Jurkat, Clone E6-1 (cell line): ENCODE measurements around the gene MMP24.

ENCODE experiments used
- DNase-seq: peaks from one replicate; pipeline ENCODE4 v3.0.0-alpha.2; 2011; ENCODE audit warnings: low read depth, low spot score
- H3K4me3 ChIP-seq: 2 replicates; pipeline ENCODE4 v1.5.1; 2011; ENCODE audit warnings: mild to moderate bottlenecking, low read length, control low read depth, moderate library complexity

Gene MMP24

GRCh38 chr20:35287509-35288324, 61.2 kb downstream of the MMP24 start:
- DNase-seq, result no peak
- no peak overlapping the region for H3K4me3 ChIP-seq

DNA sequence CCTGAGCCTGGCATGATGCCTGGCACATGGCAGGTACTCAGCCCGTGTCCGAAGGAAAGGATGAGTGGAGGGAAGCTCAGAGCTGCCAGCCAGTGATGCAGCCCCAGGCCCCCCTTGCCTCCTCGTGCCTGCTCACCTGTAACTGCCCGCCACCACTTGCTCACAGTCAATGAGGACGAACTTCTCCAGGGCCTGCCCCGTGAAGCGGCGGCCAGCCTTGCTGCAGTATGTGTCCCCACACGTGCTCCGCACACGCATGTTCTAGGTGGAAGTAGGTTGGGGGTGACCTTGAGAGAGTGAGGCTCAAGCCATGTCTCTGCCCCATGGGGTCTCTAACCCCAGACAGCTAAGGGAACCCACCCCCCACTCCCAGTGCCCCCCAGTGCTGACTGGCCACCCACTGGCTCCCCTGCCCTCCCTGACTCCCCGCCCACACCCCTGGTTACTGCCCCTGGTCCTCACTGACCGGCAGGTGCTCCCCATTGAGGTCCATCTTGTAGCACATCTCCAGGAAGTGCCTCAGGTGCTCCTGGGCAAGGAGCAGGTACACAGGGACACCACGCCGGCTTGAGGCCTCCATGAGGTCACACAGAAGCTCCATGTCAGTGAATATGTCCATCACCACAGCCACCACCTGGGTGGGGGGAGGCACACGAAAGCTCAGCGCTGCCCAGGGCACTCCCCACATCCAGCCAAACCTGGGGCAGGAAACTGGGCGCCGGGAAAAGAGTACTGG, 62.0 kb downstream of the MMP24 start:
- DNase-seq, result no peak
- no peak overlapping the region for H3K4me3 ChIP-seq

DNA sequence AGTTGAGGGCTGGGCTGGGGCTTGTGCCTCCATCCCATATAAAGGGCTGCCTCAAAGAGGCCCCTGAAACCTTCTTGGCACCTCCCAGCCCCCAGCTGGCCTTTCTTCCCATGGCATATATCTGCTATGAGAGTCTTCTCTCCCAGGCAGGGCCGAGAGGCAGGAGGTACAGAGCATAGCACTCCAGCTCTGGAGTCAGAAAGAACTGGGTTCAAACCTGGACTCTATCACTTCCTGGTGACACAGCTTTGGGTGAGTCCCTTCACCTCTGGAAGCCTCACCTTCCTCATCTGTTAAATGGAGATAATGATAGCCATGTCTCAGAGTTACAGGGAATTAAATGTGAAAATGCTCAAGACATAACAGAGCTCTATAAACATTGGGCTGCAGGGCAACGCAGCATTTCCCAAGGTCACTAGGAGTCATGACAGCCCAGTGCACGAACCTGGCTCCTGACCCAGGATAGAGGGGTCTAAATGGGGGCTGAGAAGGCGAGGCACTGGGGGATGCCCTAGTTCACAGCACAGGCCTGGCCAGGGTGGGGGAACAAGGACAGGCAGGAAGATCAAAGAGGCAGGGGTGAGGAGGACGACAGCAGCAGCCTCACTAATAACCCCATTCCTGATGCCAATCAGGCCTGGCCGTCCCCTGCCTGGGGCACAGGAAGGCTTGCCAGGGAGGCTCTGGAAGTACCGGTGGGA, 63.8 kb downstream of the MMP24 start:
- no peak for DNase-seq
- H3K4me3 ChIP-seq, result no peak overlapping the region

GRCh38 chr20:35290887-35291417, 64.5 kb downstream of the MMP24 start:
- no peak for DNase-seq
- no peak overlapping the region for H3K4me3 ChIP-seq

DNA sequence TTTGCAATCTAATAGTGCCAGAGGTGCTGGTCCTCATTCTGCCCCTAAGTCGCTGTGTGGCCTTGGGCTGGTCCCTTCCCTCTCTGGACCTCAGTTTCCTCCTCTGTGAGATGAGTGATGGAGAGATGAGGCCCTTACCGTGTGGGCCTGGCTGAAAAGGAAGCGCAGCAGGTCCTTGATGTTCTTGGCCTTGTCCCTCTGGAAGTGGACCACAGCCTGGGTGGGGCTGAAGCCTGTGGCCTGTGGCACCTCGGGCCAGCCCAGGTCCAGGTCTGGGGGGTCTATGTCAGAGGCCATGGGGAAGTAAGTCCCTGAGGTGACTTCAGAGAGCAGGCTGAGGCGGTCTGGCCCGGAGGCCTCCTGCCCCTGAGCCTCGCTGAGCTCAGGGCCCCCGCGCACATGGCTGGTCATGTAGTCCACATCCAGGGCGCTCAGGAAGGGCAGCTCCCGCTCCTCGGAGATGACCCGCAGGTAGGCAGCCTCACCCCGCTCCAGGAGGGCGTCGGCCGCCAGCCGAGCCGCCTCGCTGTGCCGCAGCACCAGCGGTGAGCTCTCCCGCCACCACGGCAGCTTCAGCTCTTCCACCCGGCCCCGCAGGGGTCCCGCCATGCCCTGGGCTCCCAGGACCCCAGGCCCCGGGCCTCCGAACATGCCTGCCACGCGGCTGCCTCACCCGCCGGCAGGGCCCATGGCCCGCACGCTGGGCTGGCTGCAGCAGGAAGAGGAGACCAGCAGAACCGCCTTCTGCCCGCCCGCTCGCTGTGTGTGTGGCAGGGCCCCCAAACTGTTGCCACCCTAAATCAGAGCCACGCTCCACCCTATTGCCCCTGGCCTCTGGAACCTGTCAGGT, 65.4 kb downstream of the MMP24 start, which contains the start of gene FAM83C:
TSS of gene FAM83C (minus strand) at position 772 of the 850 bp plus-strand sequence. CDS start at position 651, 121 bp downstream.
- DNase-seq, result no peak
- H3K4me3 ChIP-seq, result no peak within 1 kb of the TSS

DNA sequence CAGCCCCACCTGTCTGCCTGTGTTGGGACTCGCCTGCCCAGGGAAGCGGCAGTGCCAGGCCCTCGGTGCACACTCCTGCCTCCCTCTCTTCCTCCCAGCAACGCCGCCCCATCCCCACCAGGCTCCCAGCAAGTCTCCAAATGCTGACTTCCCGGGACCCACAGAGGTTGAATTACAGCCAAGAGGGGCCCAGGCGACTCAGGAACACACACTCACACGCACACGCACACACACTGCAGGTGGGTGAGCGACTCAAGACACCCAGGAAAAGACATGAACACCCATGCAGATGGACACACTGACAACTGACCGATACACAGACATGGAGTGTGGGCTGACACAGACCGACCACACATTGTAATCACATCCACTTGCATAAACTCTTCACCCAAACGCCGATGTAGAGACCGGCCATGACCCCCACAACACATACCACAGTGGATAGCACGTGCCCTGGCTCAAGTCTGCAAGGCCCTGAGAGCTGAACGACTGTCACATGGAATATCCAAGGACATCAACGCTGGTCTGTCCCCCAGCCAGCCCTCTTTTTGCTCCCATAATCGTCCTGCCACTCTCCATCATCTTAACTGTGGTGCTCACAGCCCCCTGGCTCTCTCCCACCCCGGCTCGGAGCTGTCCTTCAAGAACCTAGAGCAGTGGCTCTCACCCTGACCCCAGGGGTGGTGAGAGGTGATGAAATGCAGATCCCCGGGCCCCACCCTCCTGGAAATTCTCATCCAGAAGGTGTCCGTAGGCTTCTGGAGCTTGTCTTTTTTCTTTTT, 66.2 kb downstream of the MMP24 start:
- no peak overlapping the region for H3K4me3 ChIP-seq
- DNase-seq, result no peak

DNA sequence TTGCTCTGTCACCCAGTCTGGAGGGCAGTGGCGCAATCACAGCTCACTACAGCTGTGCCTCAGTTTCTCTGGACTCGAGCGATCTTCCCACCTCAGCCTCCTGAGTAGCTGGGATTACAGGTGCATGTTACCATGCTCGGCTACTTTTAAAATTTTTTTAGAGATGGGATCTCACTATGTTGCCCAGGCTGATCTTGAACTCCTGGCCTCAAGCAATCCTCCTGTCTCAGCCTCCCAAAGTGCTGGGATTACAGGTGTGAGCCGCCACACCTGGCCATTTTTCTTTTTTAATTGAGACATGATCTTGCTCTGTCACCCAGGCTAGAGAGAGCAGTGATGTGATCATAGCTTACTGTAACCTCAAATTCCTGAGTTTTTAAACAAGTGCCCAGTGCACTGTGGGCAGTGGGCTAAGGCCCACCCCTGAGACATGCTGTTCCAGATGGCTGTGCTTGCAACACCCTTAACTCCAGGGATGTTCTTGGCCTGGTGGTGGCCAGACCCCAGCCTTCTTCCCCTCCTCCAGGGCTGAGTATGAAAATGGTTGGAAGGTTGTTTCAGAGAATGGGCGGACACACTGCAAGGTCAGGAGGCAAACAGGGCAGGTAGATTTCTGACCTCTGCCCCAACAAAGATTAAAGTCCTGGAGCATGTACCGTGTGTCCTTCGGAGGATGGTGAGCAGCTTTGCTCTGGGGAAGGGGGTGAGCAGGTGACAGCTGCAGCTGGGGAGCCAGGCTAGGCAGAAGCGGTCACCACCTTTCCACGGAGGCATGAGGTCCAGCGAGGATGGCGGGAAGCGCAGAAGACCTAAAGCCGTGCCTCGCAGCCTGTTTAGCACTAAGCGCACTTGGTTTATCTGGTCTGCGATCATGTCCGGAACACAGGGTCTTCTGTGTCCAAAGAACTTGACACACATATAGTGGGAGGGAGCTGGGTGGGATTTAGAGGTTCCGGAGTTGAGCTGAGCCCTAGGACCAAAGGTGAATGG, 67.1 kb downstream of the MMP24 start:
- no peak overlapping the region for H3K4me3 ChIP-seq
- DNase-seq, result no peak

- DNase-seq, result no peak
- H3K4me3 ChIP-seq, result no peak overlapping the region
Observed at GRCh38 chr20:35294293-35294685, 67.8 kb downstream of the MMP24 start.

DNA sequence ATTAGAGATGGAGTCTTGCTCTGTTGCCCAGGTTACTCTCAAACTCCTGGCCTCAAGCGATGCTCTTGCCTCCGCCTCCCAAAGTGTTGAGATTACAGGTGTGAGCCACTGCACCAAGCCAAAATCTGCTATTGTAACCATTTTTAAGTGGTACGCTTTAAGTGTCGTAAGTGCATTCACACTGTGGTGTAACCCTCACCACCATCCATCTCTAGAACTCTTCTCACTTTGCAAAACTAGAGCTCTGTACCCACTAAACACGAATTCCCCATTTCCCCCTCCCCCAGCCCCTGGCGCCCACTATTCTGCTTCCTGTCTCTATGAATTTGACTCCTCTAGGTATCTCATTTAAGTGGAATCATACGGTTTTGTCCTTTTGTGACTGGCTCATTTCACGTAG, 68.6 kb downstream of the MMP24 start:
- no peak overlapping the region for H3K4me3 ChIP-seq
- no peak for DNase-seq

- no peak overlapping the region for H3K4me3 ChIP-seq
- no peak for DNase-seq
Observed at GRCh38 chr20:35295674-35296073, 69.2 kb downstream of the MMP24 start.

DNA sequence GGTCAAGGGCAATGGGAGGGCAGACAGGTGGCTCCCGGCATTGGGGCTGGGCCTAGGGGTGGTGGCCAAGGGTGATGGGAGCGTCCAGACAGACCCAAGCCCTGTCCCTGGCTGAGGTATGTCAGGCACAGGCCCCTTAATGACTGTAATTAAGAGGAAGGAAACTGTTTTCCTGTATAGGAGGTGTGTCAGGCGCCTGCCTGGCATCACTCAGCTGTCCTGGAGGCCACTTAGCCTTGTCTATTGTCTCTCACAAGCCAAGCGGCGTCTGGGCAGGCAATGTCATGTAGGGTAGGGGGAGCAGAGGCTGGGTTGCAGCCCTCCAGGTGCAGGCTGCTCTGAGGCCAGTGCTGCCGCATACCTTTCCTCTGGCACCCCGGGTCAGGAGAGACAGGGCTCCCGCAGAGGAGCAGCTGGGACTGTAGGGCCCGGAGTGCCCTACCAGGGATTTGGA, 69.6 kb downstream of the MMP24 start:
- DNase-seq, result no peak
- no peak overlapping the region for H3K4me3 ChIP-seq

DNA sequence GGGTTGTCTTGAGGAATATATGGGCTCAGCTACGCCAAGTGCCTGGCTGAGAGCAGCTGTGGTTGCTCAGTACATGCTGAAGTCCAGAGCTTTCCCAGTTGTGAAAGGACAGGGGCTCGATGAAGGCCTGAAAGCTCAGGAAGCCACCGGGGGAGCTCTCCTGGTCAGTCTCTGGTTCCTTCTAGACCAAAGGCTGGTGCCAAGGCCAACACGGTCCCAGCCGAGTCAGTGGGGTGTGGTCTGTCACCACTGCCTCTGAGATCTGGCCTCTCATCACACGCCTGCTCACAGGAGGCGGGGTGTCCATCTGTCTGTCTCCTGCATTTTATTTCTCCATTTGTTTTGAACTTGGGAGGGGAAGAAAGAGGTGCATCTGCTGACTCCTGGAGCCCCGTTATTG, 70.7 kb downstream of the MMP24 start:
- H3K4me3 ChIP-seq, result no peak overlapping the region
- no peak for DNase-seq

GRCh38 chr20:35297740-35298139, 71.2 kb downstream of the MMP24 start:
- no peak for DNase-seq

DNA sequence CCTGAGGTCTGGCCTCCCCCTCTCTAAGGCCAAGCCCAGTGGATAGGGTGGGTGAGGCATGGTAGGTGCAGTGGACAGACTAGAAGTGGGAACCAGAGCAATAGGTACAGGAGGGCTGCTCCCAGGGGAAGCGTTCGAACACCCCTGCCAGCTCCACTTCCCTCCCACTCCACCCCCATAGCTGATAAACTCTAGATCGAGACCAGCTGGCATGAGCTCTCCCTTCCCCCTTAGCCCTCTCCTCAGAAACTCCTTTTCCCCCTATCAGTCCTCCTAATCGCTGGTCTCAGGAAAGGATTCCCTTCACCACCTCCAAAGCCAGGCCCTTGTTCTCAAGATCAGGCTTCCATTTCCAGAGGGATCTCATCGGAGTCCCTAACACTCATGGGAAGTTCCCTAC, 71.8 kb downstream of the MMP24 start:
- H3K4me3 ChIP-seq, result no peak overlapping the region
- no peak for DNase-seq

More at GRCh38 chr20:35297740-35298139, 71.2 kb downstream of the MMP24 start:
- no peak overlapping the region for H3K4me3 ChIP-seq

- no peak for DNase-seq
- no peak overlapping the region for H3K4me3 ChIP-seq
Observed at GRCh38 chr20:35299780-35300179, 73.3 kb downstream of the MMP24 start.

DNA sequence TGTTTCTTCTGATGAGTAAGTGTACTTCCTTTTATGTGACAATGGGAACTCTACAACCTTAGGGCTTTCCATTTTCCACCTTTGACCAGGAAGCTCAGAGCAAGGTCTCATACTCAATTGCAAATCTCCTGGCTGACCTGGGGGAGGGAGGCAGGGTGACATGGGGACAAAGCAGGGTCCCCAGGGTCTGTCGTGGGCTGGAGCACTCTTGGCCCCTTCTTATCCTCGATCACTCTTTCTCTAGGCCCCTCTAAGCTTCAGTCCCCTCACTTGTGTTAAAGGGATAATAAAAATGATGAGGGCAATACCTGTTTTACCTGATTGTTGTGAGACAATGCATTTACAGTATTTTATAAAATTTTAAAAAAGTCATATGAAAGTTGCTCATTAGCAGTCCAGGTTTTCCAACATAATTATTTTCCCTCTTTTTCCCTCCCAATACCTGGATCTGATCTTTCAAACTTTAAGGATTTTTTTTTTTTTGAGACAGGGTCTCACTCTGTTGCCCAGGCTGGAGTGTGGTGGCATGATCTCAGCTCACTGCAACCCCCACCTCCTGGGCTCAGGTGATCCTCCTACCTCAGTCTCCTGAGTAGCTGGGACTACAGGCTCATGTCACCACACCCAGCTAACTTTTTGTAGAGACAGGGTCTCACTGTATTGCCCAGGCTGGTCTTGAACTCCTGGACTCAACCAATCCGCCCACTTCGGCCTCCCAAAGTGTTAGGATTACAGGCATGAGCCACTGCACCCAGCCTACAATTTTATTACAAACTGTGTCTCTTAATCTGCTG, 74.2 kb downstream of the MMP24 start:
- no peak overlapping the region for H3K4me3 ChIP-seq
- no peak for DNase-seq
